Measurements from ENCODE around the gene PPP2CA.
"Not testable (repeated sequence)": the region's sequence is repeated elsewhere in the genome, so short reads cannot be mapped to it uniquely, and the experiment has no call there.

PPP2CA gene

DNA sequence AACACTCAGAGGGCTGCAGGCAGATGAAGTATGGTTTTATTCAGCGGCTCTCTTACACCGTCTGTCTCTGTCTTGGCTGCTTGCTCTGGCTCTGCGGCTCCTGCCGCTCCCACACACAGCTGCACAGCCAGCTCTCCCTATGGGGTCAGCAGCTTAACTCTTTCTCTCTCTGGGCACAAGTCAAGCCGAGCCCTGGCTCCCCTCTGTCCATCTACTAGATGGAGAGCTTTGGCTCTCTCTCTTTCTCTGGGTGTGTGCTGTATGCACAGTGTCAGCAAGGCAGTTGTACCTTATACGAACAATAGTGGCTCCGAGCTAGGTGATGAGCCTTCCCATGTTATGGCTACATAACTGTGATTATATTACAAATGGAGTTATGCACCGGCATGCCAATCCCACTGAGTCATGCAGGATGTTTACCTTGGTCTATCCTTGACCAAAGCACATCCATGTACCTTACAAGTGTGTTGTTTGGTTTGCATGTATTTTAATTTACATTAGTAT, 19.3 kb upstream of the PPP2CA start:
- DNase-seq (ENCODE audit: low read depth): no peak

DNA sequence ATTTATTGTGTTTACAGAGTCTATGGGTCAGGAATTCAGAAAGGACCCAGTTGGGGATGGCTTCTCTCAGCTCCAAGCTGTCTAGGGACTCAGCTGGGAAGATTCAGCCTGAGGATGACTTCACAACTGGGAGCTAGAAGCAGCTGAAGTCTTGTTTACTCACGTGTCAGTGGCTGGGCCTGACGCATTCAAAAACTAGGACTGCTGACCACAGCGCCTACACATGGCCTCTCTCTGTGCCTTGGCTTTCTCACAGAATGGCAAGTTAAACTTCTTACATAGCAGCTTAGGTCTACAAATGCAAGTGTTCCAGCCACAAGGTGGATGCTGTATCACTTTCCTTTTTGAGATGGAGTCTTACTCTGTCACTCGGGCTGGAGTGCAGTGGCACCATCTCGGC, 16.3 kb upstream of the PPP2CA start:
- no peak for DNase-seq (ENCODE audit: low read depth)

DNA sequence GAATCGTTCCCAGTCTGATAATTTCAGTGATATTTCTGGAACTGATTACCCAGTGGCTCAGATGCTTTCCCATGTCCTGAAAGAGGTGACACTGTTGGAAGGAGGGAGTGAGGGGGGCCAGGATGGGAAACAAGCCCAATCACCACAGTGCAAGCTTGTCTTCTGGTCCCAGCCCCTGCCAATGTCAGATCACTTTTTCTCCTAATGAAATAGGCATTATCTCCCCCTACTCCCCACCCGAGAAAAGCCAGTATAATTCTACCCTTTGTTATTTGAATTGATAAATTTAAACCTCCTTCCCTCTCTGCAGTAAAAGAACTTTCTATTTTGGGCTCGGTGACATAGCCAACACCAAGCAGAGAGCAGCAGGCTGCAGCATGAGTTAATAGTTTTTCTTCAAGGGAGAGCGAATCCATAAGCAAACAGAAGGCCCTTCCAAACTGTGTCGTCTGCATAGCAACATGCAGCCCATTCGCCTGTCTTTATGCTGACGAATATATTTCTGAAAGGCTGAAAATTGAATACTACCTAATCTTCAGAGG, 14.6 kb upstream of the PPP2CA start:
- DNase-seq (ENCODE audit: low read depth): no peak

DNA sequence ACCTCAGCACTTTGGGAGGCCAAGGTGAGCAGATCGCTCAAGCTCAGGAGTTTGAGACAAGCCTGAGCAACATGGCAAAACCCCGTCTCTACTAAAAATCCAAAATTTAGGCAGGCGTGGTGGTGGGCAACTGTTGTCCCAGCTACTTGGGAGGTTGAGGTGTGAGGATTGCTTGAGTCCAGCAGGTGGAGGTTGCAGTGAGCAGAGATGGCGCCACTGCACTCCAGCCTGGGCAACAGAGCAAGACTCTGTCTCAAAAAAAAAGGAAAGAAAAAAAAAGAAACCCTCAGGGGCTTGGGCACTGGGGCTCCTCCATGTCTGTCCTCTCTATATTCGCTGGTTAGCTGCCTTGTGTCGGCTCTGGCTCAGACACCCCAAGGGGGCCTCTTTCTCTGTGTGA, 10.9 kb upstream of the PPP2CA start:
- no peak for DNase-seq (ENCODE audit: low read depth)

DNA sequence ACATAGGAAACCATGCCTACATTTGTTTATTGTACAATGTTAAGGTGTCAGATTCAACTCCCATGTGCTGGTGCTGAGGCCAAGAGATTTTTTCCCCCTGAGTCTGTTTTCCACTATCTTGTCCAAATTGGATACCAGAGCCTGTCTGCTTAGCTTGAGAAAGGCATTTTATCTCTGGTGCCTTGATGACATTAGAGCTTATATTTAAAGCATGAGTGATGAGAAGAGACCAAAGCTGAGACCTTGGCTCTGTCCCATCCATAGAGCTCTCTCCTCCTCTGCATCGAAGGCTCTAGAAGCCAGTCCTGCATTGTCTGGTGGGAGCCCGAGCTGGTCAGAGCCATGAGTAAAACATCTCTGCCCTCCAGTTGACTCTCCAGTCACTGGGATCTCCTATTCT, 10.4 kb upstream of the PPP2CA start:
- no peak for DNase-seq (ENCODE audit: low read depth)

DNA sequence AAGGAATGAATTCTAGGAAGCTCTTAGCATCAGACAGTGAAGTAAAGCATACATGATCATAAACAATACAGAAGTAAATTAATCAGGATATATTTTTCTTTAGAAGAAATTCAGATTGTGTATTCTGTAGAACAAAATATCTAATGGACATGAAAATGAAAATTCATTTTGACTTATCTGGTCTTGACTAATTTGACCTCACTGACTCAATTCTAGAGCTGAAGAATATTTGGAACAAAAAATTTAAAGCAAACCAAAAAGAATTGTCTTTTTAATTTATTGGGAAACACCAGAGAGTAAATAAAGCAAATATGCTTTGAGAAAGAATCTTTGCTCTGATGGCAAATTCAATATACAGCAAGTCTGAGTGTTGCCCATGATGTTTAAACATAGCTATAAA, 2.8 kb upstream of the PPP2CA start:
- DNase-seq (ENCODE audit: low read depth): no peak

DNA sequence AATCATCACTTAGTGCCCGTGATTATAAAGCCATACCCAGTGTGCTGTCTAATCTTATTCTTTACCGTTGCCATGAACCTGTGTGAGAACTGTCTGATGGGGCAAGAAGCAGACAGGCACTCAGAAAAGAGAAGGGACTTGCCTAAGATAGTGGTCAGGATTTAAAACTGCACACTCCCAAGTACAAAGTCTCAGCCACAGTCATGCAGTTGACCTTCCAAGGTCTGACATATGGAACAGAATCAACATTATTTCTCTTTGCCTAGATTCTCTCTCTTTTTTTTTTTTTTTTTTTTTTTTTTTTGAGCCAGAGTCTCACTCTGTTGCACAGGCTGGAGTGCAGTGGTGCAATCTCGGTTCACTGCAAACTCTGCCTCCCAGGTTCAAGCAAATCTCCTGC, 1.9 kb upstream of the PPP2CA start:
- DNase-seq (ENCODE audit: low read depth): no peak

DNA sequence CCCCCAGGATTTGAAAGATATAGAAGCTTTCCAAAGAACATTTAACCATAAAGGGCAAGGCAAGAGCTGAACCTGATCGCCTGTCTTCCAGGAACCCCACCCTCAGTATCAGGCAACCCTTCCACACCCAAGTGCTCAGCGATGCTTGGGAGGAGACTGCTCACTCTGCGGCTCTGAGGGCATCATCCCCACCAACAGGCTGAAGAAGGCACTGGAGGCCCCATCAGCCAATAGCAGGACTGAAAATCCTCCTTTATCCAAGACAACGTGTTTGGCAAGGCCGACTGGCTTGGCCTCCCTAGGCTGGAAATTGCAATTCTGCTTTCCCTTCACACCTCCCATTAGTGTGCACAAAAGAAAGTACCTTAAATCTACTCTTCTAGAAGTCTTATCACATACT, 1.4 kb upstream of the PPP2CA start:
- DNase-seq (ENCODE audit: low read depth): no peak

DNA sequence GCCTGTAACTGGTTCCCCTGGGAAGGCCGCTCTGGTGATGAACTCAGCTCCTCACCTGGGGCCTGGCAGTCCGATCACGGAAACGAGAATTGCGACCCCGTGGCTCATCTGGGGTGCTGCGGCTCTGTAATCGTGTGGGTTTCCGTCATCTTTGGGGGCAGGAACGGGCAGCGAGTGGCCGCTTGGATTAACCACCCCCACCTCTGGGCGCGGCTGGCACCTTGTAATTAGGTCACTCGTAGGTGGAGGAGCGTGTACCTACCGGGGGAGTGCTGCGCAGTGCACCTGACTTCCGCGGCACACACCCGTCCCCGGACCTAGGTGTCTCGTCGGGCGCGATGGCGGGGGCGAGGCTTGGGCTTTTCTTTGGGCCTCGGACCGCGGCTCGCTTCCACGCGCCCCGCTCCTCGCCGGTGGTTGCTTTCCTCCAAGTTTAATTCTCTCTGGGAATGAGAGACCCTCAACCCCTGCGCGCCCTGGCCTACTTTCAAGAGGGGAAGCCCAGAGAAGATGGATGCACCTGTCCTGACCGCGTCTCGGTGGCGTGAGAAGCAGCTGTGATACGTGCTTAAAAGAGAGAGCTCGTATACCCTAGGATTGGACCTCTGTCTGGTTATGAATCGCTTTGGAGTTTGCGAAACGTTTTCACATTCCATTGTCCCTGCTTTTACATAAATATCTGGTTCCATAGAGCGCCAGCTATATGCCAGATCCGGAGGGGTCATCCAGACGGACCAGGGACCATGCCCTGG, 744 bp upstream of the PPP2CA start:
- DNase-seq (ENCODE audit: low read depth): peak; percentile 61

DNA sequence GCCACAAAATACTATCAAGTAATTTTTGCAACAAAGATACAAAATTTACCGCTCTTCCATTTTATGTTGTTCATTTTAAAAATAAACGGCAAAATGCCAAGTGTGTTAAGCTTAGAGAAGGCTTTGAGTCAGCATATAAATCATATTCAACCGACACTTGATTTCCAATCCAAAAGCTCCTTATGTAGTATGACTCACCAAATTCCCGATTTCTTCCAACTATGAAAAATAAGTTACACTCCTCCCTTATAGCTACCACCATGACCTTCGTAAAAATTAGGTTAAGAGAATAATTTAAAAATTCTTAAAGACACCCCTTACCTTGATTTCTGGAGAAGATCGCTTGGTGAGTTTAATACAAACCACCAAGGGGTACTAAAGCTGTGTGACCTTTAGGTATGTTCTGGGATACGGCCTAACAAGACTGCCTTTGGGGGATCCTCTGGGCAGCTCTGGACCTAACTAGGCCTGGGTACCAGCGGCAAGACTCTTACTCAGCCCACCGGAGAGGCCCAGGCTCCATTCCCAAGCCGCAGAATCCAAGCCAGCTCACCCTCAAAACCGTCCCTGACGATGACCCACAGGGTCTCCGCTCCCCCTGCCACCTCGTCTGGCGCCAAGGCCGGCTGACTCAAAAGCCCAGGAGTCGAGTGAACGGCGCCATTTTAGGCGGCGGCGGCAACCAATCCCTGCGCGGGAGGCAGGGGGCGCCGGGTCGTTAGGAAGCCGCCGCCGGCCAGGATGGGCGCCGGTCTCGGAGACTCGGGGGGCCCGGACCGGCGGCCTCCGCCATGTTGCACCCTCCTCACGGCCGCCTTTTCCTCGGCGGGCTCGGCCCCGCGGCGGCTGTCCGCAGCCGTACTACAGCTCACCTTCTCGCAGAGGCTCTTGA, 739 bp downstream of the PPP2CA start:
- peak; percentile 46 for DNase-seq (ENCODE audit: low read depth)

DNA sequence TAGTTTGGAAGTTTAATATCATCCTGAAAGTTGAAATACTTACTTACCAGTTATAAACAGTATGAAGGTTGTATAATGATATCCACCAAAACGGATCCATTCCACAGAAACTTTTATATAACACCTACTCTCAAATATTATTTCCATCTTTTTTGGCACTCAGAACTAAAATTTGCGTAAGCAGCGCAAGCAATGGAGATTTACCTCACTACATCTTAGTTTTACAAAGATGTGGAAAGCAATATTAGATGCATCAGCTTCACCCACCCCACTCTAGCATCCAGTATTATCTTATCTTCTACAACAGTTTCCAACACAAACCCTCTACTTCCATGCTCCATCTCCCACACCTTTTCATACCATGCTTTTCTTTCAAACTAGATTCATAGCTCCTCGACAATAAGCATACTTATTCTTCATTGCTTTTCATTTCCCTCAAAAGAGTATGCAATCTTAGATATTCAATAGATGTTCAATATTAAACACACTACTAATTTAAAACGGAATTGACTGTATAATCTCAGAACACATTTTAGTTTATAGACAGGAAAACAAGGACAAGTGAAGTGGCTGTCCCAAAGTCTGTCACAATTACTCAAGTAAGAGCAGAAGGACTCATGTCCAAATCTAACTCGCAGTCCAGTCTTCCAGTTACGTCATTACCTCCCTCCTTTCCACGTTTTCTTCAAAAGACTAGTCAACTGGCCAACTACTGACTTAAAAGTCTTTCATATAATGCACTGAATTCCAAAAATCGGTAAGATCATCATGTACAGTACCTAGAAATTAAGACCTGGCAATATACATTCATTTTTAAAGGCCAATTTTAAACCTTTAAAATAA, 2.2 kb downstream of the PPP2CA start:
- no peak for DNase-seq (ENCODE audit: low read depth)

DNA sequence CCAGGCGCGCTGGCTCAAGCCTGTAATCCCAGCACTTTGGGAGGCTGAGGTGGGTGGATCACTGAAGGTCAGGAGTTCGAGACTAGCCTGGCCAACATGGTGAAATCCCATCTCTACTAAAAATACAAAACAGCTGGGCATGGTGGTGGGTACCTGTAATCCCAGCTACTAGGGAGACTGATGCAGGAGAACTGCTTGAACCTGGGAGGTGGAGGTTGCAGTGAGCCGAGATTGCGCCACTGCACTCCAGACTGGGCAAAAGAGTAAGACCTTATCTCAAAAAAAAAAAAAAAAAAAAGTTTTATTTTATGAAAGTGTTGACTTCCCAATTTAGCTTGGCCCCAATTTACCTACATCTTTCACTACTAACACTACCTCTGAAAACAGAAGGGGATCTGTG, 4.2 kb downstream of the PPP2CA start:
- DNase-seq (ENCODE audit: low read depth): not testable (repeated sequence)

DNA sequence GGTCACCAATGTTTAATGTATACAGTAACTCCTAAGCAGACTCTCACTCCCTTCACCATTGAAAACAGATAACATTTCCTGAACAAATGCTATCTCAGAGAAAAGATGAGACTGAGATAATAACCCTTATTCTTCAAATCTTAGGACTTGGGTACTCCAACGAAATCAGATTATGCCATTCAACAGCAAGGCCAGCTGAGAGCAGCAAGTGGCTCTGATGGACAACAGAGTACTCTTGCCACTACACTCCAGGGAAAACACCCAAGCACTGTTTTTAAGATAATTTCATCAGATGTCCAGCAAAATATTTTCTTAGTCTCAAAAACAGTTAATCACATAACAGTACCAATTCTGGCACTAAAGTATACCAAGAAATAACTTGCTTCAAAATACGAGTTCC, 10.1 kb downstream of the PPP2CA start:
- DNase-seq (ENCODE audit: low read depth): no peak

DNA sequence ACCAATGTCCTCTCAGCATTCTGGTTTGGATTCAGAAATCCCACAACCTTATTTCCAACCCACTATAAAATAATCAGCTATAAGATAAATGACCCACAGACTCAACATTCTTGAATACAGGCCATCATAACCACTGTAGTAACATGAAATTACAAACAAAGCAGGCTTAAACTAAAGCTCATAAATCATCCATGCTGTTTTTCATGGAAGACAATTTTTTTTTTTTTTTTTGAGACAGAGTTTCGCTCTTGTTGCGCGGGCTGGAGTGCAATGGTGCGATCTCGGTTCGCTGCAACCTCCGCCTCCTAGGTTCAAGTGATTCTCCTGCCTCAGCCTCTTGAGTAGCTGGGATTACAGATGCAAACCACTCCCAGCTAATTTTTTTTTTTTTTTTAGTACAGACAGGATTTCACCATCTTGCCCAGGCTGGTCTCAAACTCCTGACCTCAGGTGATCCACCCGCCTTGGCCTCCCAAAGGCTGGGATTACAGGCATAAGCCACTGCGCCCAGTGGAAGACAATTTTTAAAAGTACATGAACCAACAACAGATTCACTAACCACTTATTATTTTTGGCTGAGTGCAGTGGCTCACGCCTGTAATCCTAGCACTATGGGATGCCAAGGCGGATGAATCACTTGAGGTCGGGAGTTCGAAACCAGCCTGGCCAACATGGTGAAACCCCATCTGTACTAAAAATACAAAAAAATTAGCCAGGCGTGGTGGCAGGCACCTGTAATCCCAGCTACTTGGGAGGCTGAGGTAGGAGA, 14.4 kb downstream of the PPP2CA start:
- not testable (repeated sequence) for DNase-seq (ENCODE audit: low read depth)

DNA sequence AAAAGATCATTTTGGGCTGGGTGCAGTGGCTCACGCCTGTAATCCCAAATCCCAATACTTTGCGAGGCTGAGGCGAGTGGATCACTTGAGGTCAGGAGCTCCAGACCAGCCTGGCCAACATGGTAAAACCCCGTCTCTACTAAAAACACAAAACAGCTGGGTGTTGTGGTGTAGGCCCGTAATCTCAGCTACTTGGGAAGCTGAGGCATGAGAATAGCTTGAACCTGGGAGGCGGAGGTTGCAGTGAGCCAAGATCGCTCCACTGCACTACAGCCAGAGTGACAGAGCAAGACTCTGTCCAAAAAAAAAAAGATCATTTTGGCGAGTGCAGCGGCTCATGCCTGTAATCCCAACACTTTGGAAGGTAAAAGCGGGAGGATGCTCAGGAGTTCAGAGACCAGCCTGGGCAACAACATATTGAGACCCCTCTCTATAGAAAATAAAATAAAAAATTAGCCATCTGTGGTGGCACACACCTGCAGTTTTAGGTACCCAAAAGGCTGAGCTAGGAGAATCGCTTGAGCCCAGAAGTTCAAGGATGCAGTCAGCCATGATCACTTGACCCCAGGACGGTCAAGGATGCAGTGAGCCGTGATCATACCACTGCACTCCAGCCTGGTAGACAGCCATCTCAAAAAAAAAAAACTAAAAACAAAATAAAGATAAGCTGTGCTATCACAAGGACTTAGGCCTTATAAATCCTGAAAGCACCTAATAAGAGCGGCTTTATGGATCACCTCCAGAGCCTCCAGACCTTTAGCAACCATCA, 16.2 kb downstream of the PPP2CA start:
- DNase-seq (ENCODE audit: low read depth): no peak

DNA sequence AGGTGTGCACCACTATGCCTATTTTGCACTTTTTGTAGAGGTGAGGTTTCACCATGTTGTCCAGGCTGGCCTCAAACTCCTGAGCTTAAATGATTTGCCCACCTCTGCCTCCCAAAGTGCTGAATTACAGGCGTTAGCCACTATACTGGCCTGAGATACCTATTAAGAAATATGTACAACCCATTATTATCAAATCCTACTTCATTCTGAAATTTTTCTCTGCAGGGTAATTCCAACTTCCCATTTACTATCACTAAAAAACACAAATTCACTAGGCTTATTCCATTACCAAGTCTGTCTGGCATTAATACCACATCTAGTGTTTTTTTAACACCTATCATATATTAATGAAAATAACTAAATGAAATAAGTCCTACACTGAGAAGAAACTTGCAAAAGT, 18.2 kb downstream of the PPP2CA start:
- DNase-seq (ENCODE audit: low read depth): no peak

DNA sequence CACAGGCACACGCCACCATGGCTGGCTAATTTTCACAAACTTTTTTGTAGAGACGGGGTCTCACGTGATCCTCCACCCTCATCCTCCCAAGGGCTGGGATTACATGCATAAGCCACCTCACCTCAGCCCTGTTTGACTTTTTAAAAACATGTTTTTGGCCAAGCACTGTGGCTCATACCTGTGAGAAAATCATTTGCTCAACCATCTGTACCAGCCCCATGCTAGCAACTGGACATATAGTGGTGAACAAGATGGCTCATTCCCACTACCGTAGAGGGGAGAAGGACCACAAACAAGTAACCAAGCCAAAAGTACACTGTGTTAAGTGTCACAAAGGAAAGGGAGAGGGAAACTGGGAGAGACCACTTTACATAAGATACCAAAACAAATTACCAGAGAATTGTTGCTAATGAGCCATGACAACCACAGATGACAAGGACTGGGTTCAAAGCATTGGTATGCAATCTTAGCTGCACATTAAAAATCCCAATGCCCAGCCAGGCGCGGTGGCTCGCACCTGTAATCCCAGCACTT, 19.2 kb downstream of the PPP2CA start:
- no peak for DNase-seq (ENCODE audit: low read depth)

DNA sequence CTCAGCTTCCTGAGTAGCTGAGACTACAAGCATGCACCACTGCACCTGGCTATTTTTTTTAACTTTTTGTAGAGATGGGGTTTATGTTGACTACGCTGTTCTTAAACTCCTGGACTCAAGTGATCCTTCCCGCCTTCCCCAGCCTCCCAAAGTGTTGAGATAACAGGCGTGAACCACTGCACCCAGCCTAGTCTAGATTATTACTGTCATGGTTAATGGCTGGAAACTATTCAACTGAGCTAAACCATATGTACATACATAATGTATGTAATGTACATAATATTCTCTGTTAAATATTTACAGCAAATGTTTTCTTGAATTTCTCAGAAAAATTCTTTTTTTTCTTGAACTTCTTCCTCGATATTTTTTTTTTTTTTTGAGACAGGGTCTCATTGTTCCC, 21.3 kb downstream of the PPP2CA start:
- DNase-seq (ENCODE audit: low read depth): no peak

DNA sequence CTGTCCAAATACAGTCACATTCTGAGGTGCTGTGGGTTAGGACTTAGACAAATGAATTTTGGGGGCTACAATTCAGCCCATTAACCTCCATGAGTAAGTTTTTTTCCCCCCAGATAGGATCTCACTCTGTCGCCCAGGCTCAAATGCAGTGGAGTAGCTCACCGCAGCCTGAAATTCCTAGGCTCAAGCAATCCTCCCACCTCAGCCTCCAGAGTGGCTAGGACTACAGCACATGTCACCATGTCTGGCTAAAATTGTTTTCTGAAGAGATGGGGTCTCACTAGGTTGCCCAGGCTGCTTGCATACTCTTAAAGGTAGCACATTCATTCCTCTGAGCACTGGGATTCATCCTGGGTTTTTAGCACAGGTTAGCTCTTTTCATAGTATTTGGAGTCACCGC, 22.2 kb downstream of the PPP2CA start:
- DNase-seq (ENCODE audit: low read depth): no peak

DNA sequence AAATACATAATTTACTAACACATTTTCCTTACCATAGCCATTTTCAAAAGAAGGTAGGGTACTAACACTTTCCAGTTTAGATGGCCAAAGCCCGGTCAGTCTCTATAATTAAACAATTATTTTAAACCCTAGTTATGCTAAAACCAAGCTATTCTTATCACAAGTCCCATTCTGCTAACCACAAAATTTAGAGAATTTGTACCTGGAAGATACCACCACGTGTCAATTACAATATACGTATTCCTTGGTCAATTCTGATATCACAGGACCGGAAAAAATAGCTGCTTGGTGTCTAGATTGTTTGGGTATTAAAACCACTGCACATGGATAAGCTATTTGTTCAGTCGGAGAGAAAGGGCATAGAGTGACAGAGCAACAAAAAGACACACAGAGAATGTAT, 30.2 kb downstream of the PPP2CA start:
- DNase-seq (ENCODE audit: low read depth): no peak

Data from activated T-cell treated with anti-CD3 and anti-CD28 coated beads for 1 hour (primary cell).